K562 (cell line): ENCODE measurements around the gene CYP21A2. TPM values are rescaled to one million over a fixed set of nuclear protein-coding genes. Genes with fewer than 3 reads are reported as not detected.

Experiments used
- E4F1 ChIP-seq: fragments of 250-450 bp; sonication (Bioruptor Pico); IDR thresholded peaks from 2 replicates; pipeline ENCODE4 v1.5.0; 2021; ENCODE audit warnings: mild to moderate bottlenecking, borderline replicate concordance
- FOXJ2 ChIP-seq: fragments of 200-800 bp; sonication (Bioruptor generic); IDR thresholded peaks from 2 replicates; pipeline ENCODE4 v1.6.1; 2016; ENCODE audit warnings: missing genetic modification characterization, missing compliant biosample characterization
- MCM7 ChIP-seq, 2 experiments: fragments of 450-650 bp; IDR thresholded peaks; 2 replicates each; pipeline ENCODE4 v1.6.1; 2016 to 2018
- NFIX ChIP-seq: fragments of 250-450 bp; sonication (Bioruptor Pico); IDR thresholded peaks from 2 replicates; pipeline ENCODE4 v1.4.0; 2020; ENCODE audit warnings: low read depth, mild to moderate bottlenecking, moderate library complexity
- PCBP1 ChIP-seq: fragments of 200-400 bp; formaldehyde crosslinking; IDR thresholded peaks from 2 replicates; pipeline ENCODE4 v1.6.1; 2018; ENCODE audit warnings: mild to moderate bottlenecking, low read depth, low read length; ENCODE audit not compliant: poor library complexity, severe bottlenecking
- RUNX1 ChIP-seq: sonication (generic); IDR thresholded peaks from 2 replicates; pipeline ENCODE4 v1.6.1; 2016; ENCODE audit warnings: antibody characterized with exemption, low read depth
- ZBTB12 ChIP-seq: fragments of 250-450 bp; sonication (Bioruptor Pico); IDR thresholded peaks from 2 replicates; pipeline ENCODE4 v1.4.0; 2020
- ZBTB33 ChIP-seq: sonication (generic); formaldehyde crosslinking; IDR thresholded peaks from 2 replicates; pipeline ENCODE4 v1.8.1; 2023; ENCODE audit warnings: mild to moderate bottlenecking, missing genetic modification reagents
- ZNF609 ChIP-seq: sonication (generic); formaldehyde crosslinking; IDR thresholded peaks from 2 replicates; pipeline ENCODE4 v1.8.1; 2023; ENCODE audit warnings: missing genetic modification reagents, mild to moderate bottlenecking, borderline replicate concordance
- polyA plus RNA-seq, 8 experiments: library from polyadenylated mRNA; depleted of rRNA in 4 of 8; stranded (reverse) in 5 of 8; unstranded in 3 of 8; fragments of >200 nt; fragmentation: Nextera tagmentation in 2 of 8; fragmentation: Illumina TruSeq in 1 of 8; extraction: Ambion mirVana in 2 of 8; extraction: Trizol in 1 of 8; gene quantifications; 2 replicates each; pipeline versions ENCODE4 v1.2.1 to v1.2.3, GENCODE V29; 2011 to 2014; ENCODE audit warnings: inconsistent platforms in 1 of 8, missing spikeins in 1 of 8
- total RNA-seq, 7 experiments: library from RNA; depleted of rRNA in 6 of 7; stranded (reverse); fragments of >200 nt in 6 of 7; fragmentation: Illumina TruSeq in 2 of 7; extraction: Trizol in 2 of 7; gene quantifications; 2 replicates each; pipeline versions ENCODE4 v1.2.1 to v1.2.3, GENCODE V29; 2011 to 2021; ENCODE audit warnings: low replicate concordance in 1 of 7
- TF ChIP-seq, protein P1 (sequence below), 2 experiments: IDR thresholded peaks; 2 replicates each; pipeline ENCODE4 v1.6.1; 2012; ENCODE audit warnings: improper control_type of control experiment in 2 of 2, low read depth in 2 of 2, low read length in 2 of 2, borderline replicate concordance in 1 of 2
- TF ChIP-seq, protein P2 (sequence below): sonication (generic); formaldehyde crosslinking; IDR thresholded peaks from 2 replicates; pipeline ENCODE4 v1.5.0; 2020; ENCODE audit warnings: missing genetic modification reagents

CYP21A2 gene
- total and polyA plus RNA-seq, 9 of the 15 experiments (the other 6 are each of a cell fraction or from before 2014, with no cell fraction given): 0.03 to 1.4 (median 0.19) TPM

GRCh38 chr6:32047855-32048766, 9.9 kb downstream of the CYP21A2 start (continued):
- TF ChIP-seq, protein P1, sequence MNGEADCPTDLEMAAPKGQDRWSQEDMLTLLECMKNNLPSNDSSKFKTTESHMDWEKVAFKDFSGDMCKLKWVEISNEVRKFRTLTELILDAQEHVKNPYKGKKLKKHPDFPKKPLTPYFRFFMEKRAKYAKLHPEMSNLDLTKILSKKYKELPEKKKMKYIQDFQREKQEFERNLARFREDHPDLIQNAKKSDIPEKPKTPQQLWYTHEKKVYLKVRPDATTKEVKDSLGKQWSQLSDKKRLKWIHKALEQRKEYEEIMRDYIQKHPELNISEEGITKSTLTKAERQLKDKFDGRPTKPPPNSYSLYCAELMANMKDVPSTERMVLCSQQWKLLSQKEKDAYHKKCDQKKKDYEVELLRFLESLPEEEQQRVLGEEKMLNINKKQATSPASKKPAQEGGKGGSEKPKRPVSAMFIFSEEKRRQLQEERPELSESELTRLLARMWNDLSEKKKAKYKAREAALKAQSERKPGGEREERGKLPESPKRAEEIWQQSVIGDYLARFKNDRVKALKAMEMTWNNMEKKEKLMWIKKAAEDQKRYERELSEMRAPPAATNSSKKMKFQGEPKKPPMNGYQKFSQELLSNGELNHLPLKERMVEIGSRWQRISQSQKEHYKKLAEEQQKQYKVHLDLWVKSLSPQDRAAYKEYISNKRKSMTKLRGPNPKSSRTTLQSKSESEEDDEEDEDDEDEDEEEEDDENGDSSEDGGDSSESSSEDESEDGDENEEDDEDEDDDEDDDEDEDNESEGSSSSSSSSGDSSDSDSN (IDR thresholded peaks at IDR 0.05; ENCODE audit: borderline replicate concordance in 1 of 2, low read depth in 2 of 2, low read length in 2 of 2): no peak
- TF ChIP-seq FOXJ2 (tag) (no peak), E4F1 (CRISPR knock-in tag) (no peak), MCM7 (IDR thresholded peaks at IDR 0.05) (no peak), ZBTB33 (CRISPR knock-in tag) (peak; percentile 65; the same call in 1 of the 2 replicates), RUNX1 (0 out of 2 replicates have a peak, but pooled peaks have one; percentile 16), NFIX (no peak), ZNF609 (CRISPR knock-in tag) (no peak), PCBP1 (no peak), ZBTB12 (CRISPR knock-in tag) (no peak)
- TF ChIP-seq, protein P2, sequence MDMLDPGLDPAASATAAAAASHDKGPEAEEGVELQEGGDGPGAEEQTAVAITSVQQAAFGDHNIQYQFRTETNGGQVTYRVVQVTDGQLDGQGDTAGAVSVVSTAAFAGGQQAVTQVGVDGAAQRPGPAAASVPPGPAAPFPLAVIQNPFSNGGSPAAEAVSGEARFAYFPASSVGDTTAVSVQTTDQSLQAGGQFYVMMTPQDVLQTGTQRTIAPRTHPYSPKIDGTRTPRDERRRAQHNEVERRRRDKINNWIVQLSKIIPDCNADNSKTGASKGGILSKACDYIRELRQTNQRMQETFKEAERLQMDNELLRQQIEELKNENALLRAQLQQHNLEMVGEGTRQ (CRISPR knock-in tag): no peak
